Measurements from ENCODE around the gene LRMDA. TPM values are rescaled to one million over a fixed set of nuclear protein-coding genes. Genes with fewer than 3 reads are reported as not detected.

LRMDA gene
- polyA plus RNA-seq, 2 of the 4 experiments (the other 2 are of a cell fraction): 4.6 to 5.2 TPM

- FAIRE-seq: no peak
- Histone ChIP-seq H3K27ac (no peak overlapping the region), H3K4me2 (no peak overlapping the region), H3K4me3 (no peak overlapping the region), H3K4me1 (no peaks in the 10 kb centered on the region), H3K9me3 (no peaks in the 10 kb centered on the region)
- 62% methylated on average over 8 of the region's 8 CpGs for WGBS (ENCODE audit: missing lambda C conversion rate)
- CTCF ChIA-PET: interaction anchor here (1.1 kb wide), 1 partner anchor 9 kb away, joined by 3 read pairs; no protein-coding TSS in a partner anchor
- TF ChIP-seq HOXA7 (CRISPR knock-in tag; IDR thresholded peaks at IDR 0.05): no peak
- TF ChIP-seq RARB (CRISPR knock-in tag; IDR thresholded peaks at IDR 0.05): no peak
- TF ChIP-seq CTCF (IDR thresholded peaks at IDR 0.05): no peak
- TF ChIP-seq RAD21 (conservative IDR thresholded peaks at IDR 0.05 in 1 of 2, IDR thresholded peaks at IDR 0.05 in 1 of 2): no peak
- TF ChIP-seq CBX8 (IDR thresholded peaks at IDR 0.05): no peak
- no peak for TF ChIP-seq POLR2A (IDR thresholded peaks at IDR 0.05; ENCODE audit: low read length)
- TF ChIP-seq EP300 (IDR thresholded peaks at IDR 0.05): no peak
- TF ChIP-seq ZSCAN20 (CRISPR knock-in tag; IDR thresholded peaks at IDR 0.05): no peak
- TF ChIP-seq BHLHE40 (IDR thresholded peaks at IDR 0.05; ENCODE audit: low read depth, low read length): no peak
- no peak for TF ChIP-seq EHF (CRISPR knock-in tag; IDR thresholded peaks at IDR 0.05)
- TF ChIP-seq BCL3 (IDR thresholded peaks at IDR 0.05): no peak
- TF ChIP-seq ELK1 (IDR thresholded peaks at IDR 0.05; ENCODE audit: low read depth, low read length): no peak
- TF ChIP-seq JUNB (IDR thresholded peaks at IDR 0.05): no peak
- TF ChIP-seq POLR2AphosphoS2 (conservative IDR thresholded peaks at IDR 0.05; ENCODE audit: low read length): no peak
- TF ChIP-seq HOXB13 (CRISPR knock-in tag; IDR thresholded peaks at IDR 0.05; ENCODE audit: low read depth): no peak
- no peak for TF ChIP-seq CHD4 (IDR thresholded peaks at IDR 0.05; ENCODE audit: borderline replicate concordance)
- TF ChIP-seq MAZ (IDR thresholded peaks at IDR 0.05; ENCODE audit: borderline replicate concordance, low read depth, low read length): no peak
- no peak for TF ChIP-seq HMGXB4 (CRISPR knock-in tag; IDR thresholded peaks at IDR 0.05; ENCODE audit: borderline replicate concordance)
- no peak for TF ChIP-seq EHMT2 (IDR thresholded peaks at IDR 0.05; ENCODE audit: low read depth)
- POLR2A ChIA-PET: no interaction called here
- ATAC-seq: no peak
- no peak for DNase-seq (ENCODE audit: low read depth in 1 of 2, low spot score in 1 of 2)
These were observed 161.6 kb downstream of the LRMDA start for GRCh38 chr10:75592791-75593643.

Measured in A549 (cell line).